H1 (cell line): ENCODE results near the gene ATP6AP1. TPM values are rescaled to one million over a fixed set of nuclear protein-coding genes. Genes with fewer than 3 reads are reported as not detected.

Experiments
- GABPA ChIP-seq: IDR thresholded peaks from 2 replicates; pipeline ENCODE4 v1.6.1; 2011; ENCODE audit warnings: mild to moderate bottlenecking, low read length, moderate library complexity, borderline replicate concordance; ENCODE audit not compliant: insufficient read depth
- polyA plus RNA-seq, 7 experiments: library from polyadenylated mRNA; depleted of rRNA in 3 of 7; stranded (reverse) in 5 of 7; unstranded in 2 of 7; fragments of >200 nt in 5 of 7; fragments of 200-250 nt in 2 of 7; gene quantifications; 1 replicate in 5 of 7; 2 replicates in 1 of 7; 4 replicates in 1 of 7; pipeline versions ENCODE4 v1.2.1 to v1.2.3, GENCODE V29; 2011 to 2013; ENCODE audit warnings: missing spikeins in 2 of 7, mixed read lengths in 2 of 7
- total RNA-seq: library from RNA; stranded (reverse); fragmentation: NEBNext Ultra II Directional; extraction: Animal tissue kit (Norgen Biotek cat#: 25700); gene quantifications from 2 replicates; pipeline ENCODE4 v1.2.1, GENCODE V29; 2021

Gene ATP6AP1
- total and polyA plus RNA-seq, 2 of the 8 experiments (the other 6 are each of a cell fraction or from before 2014, with no cell fraction given), result 44.6 to 80.8 TPM

DNA sequence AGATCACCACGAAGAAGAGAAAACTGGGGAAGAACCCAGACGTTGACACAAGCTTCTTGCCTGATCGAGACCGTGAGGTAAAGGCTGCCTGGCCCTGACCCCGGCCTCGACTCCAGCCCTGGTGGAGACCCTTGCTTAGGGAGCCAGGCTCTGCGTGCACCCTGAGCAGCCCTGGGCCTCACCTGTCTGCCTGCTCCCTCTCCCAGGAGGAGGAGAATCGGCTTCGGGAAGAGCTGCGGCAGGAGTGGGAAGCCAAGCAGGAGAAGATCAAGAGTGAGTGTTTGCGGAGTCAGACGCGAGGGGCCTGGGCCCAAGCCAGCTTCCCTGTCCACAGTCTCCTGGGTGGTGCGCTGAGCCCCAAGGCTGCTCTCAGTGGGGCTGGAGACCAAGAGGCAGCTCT, 20.0 kb downstream of the ATP6AP1 start (continued):
- TF ChIP-seq GABPA, result no peak
